Ovary (tissue), 9 donors: ENCODE results near the gene LRRC61. TPM values are rescaled to one million over a fixed set of nuclear protein-coding genes. Genes with fewer than 3 reads are reported as not detected.

Experiments used
- DNase-seq, 5 donors: peaks; one replicate each; pipeline ENCODE4 v3.0.0-alpha.2; 2019 to 2020
- H3K27ac ChIP-seq, 2 donors: fragments of 200-600 bp; one replicate each; pipeline versions ENCODE4 v1.5.1 to v1.8.0; 2019 to 2022
- H3K27me3 ChIP-seq: fragments of 200-600 bp; one replicate; pipeline ENCODE4 v1.8.0; 2022
- H3K36me3 ChIP-seq: fragments of 200-600 bp; sonication (generic); one replicate; pipeline ENCODE4 v1.5.1; 2019
- H3K4me1 ChIP-seq: one replicate; pipeline ENCODE4 v1.8.1; 2013; ENCODE audit warnings: mild to moderate bottlenecking, moderate library complexity; ENCODE audit not compliant: insufficient read depth
- H3K4me3 ChIP-seq: fragments of 200-600 bp; sonication (generic); one replicate; pipeline ENCODE4 v1.5.1; 2017
- H3K9me3 ChIP-seq, 2 donors: fragments of 200-600 bp in 1 of 2; sonication (generic) in 1 of 2; one replicate each; pipeline versions ENCODE4 v1.5.1 to v1.8.1; 2013 to 2019; ENCODE audit warnings: mild to moderate bottlenecking in 1 of 2, moderate library complexity in 1 of 2
- EP300 ChIP-seq: sonication (generic); formaldehyde crosslinking; IDR thresholded peaks from one replicate; pipeline ENCODE4 v1.6.1; 2017; ENCODE audit warnings: antibody characterized with exemption
- POLR2A ChIP-seq: fragments of 450-650 bp; IDR thresholded peaks from one replicate; pipeline ENCODE4 v1.6.1; 2017; ENCODE audit warnings: antibody characterized with exemption, mild to moderate bottlenecking, moderate library complexity
- WGBS, 3 donors: extraction: QIAGEN DNeasy Blood & Tissue Kit in 1 of 3; methylation state at CpG; one replicate each; pipeline versions ENCODE4 v1.1.5 to v1.1.7; 2013 to 2017; 5-methylcytosine and 5-hydroxymethylcytosine counted together
- intact Hi-C, 4 donors: fragments of 100-400 bp; cut with DNase I; formaldehyde crosslinking; loops; one replicate each; pipeline versions ENCODE4 v1.11.0 to v1.15.1; 2022 to 2023
- polyA plus RNA-seq, 2 donors: library from polyadenylated mRNA; stranded (reverse); fragments of 200-250 nt in 1 of 2; fragments of 350-450 nt in 1 of 2; fragmentation: Illumina TruSeq in 1 of 2; extraction: RNeasy Lipid Tissue Mini Kit (QIAGEN cat#74804) in 1 of 2; gene quantifications; one replicate each; pipeline ENCODE4 v1.2.3, GENCODE V29; 2013 to 2014
- total RNA-seq, 7 donors: library from RNA; depleted of rRNA in 2 of 7; stranded (reverse); fragments of >200 nt in 2 of 7; fragmentation: NEBNext Ultra II Directional in 3 of 7; extraction: Animal tissue kit (Norgen Biotek cat#: 25700) in 3 of 7; gene quantifications; one replicate each; pipeline versions ENCODE4 v1.1.0 to v1.2.4, GENCODE V29; 2016 to 2023
- TF ChIP-seq, protein P1 (sequence below), 3 donors: fragments of 450-650 bp in 2 of 3; fragments of 200-600 bp in 1 of 3; IDR thresholded peaks; one replicate each; pipeline versions ENCODE4 v1.5.1 to v1.8.0; 2016 to 2022; ENCODE audit warnings: antibody characterized with exemption in 3 of 3, mild to moderate bottlenecking in 1 of 3
- donor health status: DM: no; HTN: no; CAD: no; lungs with moderate emphysema.
- donor health status: DM: no; HTN: no; CAD: no.
- donor health status: Bipolar disorder and iron deficiency.
- donor health status: DM: yes; HTN: yes; CAD: no.
- donor health status: DM: no; HTN: no; CAD: no.
- donor health status: DM: yes; HTN: yes; CAD: no.

The LRRC61 gene
- total and polyA plus RNA-seq, 9 donors = 3.0 to 34.9 (median 25.2) TPM

DNA sequence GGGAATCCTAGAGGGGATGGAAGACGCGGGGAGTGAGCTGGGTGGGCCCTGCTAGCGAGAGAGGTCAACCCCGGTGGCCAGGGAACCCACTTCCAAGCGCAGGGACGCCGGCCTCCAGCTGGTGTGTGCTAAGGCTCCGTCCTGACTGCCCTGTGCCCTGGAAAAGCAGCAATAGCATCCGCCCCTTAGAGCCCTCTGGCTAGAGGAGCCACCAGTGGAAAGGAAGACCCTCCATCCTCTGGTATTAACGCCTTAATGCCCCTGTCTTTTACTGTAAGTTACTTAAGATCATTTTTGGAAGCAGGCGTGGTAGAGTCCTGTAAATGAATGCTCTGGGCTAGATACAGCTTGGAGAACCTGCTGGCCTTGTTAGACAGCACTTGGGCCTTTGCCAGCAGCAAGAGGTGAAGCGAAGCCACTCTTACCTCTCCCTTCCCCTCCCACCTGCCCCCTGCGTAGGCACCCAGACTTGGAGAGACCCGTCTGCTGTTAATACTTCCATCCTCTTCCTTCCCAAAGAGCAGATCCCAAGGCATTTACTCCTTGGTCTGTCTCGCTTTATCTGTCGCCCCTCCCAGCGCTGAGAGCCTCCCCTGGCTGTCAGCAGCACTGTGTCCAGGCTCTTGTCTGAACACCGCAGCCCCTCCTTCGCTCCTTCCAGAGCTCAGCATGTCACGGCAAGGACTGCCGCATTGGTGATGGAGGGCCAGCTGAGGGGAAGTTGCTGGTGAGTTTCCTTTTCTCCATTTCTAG is 50.1 kb downstream of the LRRC61 start:
- Histone ChIP-seq H3K9me3 (no peaks in the 10 kb centered on the region), H3K27ac (no peak overlapping the region), H3K36me3 (no peaks in the 10 kb centered on the region), H3K4me1 (peaks cover 6% of the 10 kb centered on the region), H3K4me3 (no peak overlapping the region), H3K27me3 (no peaks in the 10 kb centered on the region)
- intact Hi-C loops = no loop called here
- 70 to 83% (median 76%) methylated on average over 21 of the region's 21 CpGs for WGBS, 3 donors
- peak in 1 of 5 donors; percentile 32 for DNase-seq
- TF ChIP-seq POLR2A = no peak
- no peak for TF ChIP-seq EP300
- TF ChIP-seq, protein P1, sequence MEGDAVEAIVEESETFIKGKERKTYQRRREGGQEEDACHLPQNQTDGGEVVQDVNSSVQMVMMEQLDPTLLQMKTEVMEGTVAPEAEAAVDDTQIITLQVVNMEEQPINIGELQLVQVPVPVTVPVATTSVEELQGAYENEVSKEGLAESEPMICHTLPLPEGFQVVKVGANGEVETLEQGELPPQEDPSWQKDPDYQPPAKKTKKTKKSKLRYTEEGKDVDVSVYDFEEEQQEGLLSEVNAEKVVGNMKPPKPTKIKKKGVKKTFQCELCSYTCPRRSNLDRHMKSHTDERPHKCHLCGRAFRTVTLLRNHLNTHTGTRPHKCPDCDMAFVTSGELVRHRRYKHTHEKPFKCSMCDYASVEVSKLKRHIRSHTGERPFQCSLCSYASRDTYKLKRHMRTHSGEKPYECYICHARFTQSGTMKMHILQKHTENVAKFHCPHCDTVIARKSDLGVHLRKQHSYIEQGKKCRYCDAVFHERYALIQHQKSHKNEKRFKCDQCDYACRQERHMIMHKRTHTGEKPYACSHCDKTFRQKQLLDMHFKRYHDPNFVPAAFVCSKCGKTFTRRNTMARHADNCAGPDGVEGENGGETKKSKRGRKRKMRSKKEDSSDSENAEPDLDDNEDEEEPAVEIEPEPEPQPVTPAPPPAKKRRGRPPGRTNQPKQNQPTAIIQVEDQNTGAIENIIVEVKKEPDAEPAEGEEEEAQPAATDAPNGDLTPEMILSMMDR (IDR thresholded peaks at IDR 0.05) = no peak

DNA sequence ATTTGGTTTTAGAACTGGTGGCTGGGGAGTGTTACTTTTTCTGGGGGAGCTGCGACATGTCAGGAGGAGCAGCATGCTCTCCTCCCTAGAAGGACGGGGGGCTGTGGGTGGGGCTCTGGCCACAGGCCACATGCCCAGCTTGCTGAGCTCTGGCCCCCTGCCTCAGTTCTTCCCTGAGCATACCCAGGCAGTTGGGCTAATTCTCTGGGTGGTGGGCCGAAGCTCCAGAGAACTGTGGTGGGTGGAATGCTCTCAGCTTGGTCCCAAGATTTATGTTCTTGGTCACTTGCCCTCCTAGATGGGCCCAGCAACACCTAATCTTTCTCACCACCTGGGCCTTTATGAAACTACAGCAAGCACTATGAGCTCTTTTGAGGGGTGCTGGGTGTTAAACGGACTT is 50.9 kb downstream of the LRRC61 start:
- H3K4me3 ChIP-seq = no peak overlapping the region
- intact Hi-C loops = no loop called here
- H3K27me3 ChIP-seq = no peaks in the 10 kb centered on the region
- peak in 1 of 5 donors; percentile 31 for DNase-seq
- no peaks in the 10 kb centered on the region for H3K36me3 ChIP-seq
- H3K27ac ChIP-seq = no peak overlapping the region
- TF ChIP-seq POLR2A = no peak
- no peak for TF ChIP-seq EP300
- TF ChIP-seq, protein P1 (IDR thresholded peaks at IDR 0.05) = no peak
- H3K4me1 ChIP-seq = peaks cover 6% of the 10 kb centered on the region
- WGBS, 3 donors = 81 to 87% (median 85%) methylated on average over 3 to 4 of the region's 4 CpGs
- H3K9me3 ChIP-seq = no peaks in the 10 kb centered on the region

DNA sequence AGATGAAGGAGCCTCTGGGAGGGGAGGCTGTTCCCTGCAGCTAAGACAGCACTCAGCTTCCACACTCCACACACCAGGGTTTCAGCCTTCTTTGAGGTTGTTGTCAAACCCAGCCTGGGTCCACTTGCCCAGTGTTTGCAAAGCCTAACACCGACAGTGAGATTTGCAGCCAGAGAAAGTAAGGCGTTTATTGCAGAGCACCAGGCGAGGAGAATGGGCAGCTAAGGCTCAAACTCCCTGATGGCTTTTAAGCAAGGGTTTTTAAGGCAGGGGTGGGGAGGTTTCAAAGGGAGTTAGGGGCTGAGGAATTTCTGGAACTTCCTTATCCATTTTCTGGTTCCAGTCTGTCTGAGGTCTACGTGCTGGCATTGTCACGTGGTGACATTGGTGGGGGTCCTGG is 51.3 kb downstream of the LRRC61 start:
- H3K4me3 ChIP-seq = no peak overlapping the region
- TF ChIP-seq POLR2A (no peak), EP300 (no peak)
- TF ChIP-seq, protein P1 (IDR thresholded peaks at IDR 0.05) = no peak
- H3K36me3 ChIP-seq = no peaks in the 10 kb centered on the region
- peak in 1 of 5 donors; percentile 12 for DNase-seq
- no peaks in the 10 kb centered on the region for H3K9me3 ChIP-seq
- WGBS, 3 donors = 92 to 99% (median 92%) methylated on average over 5 of the region's 5 CpGs
- H3K27ac ChIP-seq = no peak overlapping the region
- H3K4me1 ChIP-seq = peaks cover 6% of the 10 kb centered on the region
- intact Hi-C loops = no loop called here
- H3K27me3 ChIP-seq = no peaks in the 10 kb centered on the region

DNA sequence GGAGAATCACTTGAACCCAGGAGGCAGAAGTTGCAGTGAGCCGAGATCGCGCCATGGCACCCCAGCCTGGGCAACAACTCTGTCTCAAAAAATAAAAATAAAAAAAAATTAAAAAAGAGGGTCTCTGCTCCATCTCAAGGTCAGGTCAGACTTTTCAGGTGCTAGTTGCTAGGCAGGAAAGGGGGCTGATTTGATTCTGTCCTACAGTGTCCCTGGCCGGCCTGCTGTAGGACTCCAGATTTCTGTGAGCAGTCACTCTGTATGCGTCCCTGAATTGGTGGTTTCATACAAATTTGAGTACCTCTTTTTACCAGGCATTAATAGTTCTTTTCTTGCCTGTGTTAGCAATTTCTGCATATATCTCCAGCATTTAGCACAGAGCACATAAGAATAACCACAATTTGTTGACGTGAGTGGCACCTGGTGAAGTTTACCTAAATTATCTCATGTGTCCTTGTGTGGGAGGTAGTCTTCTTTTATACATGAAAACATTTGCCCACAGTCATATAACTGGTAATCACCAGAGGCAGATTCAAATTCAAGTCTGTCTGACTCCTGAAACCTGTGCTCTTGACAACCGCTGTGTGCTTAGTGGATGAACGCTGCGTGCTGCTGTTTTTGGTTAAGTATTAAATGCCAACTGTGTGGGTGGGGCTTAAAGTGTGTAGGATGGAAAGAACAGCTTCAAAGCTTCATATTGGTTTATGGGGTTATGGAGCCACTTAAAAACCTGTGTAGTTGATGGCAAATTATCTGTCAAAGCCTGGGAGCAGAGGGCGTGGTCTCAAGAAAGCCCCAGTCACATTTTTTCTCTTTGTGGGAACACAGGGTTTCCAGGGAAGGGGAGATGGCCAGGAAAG is 52.7 kb downstream of the LRRC61 start:
- Histone ChIP-seq H3K9me3 (no peaks in the 10 kb centered on the region), H3K27me3 (no peaks in the 10 kb centered on the region), H3K36me3 (no peaks in the 10 kb centered on the region), H3K4me3 (no peak overlapping the region), H3K4me1 (peaks cover 3% of the 10 kb centered on the region), H3K27ac (no peak overlapping the region)
- TF ChIP-seq POLR2A = no peak
- no peak for TF ChIP-seq EP300
- TF ChIP-seq, protein P1 (IDR thresholded peaks at IDR 0.05) = no peak
- WGBS, 3 donors = 71 to 80% (median 77%) methylated on average over 10 of the region's 10 CpGs
- intact Hi-C loops = no loop called here
- DNase-seq = peak in 1 of 5 donors; percentile 19
